A673 (cell line): ENCODE data around the gene TSTD1. TPM values are rescaled to one million over a fixed set of nuclear protein-coding genes. Genes with fewer than 3 reads are reported as not detected.

Experiments
- BruUV-seq: library from RNA; stranded (reverse); fragments of 400-500 nt; replicated peaks from 2 replicates; lab custom pipeline; 2021; lab: Mats Ljungman, UMichigan
- CTCF ChIA-PET: fragments of 300-600 bp; sonication (Branson Sonifier 250); formaldehyde crosslinking; loops from one replicate; lab custom pipeline; 2022; ENCODE audit warnings: antibody characterized with exemption; lab: Charles Lee
- POLR2A ChIA-PET: fragments of 300-600 bp; sonication (Branson Sonifier 250); formaldehyde crosslinking; loops from one replicate; lab custom pipeline; 2022; ENCODE audit warnings: antibody characterized with exemption; ENCODE audit not compliant: low non-redundant PET; lab: Charles Lee
- DNase-seq: peaks from one replicate; pipeline ENCODE4 v3.0.0-alpha.2; 2015; ENCODE audit warnings: low spot score
- H3K27ac ChIP-seq: fragments of 200-600 bp; sonication (generic); 2 replicates; pipeline ENCODE4 v1.5.1; 2016; ENCODE audit warnings: mixed run types, low read depth, mild to moderate bottlenecking, mixed read lengths, antibody characterized with exemption, low read length; ENCODE audit not compliant: poor library complexity, severe bottlenecking
- H3K27me3 ChIP-seq: fragments of 200-600 bp; sonication (generic); replicated peaks from 2 replicates; pipeline ENCODE4 v1.6.1; 2017; ENCODE audit warnings: mixed run types, low read depth, mild to moderate bottlenecking, mixed read lengths, antibody characterized with exemption, low read length; ENCODE audit not compliant: insufficient read depth, poor library complexity
- H3K36me3 ChIP-seq: fragments of 200-600 bp; sonication (generic); 2 replicates; pipeline ENCODE4 v1.6.1; 2016; ENCODE audit warnings: mixed run types, mild to moderate bottlenecking, mixed read lengths, antibody characterized with exemption, low read length; ENCODE audit not compliant: insufficient read depth, poor library complexity, severe bottlenecking
- H3K4me1 ChIP-seq: fragments of 200-600 bp; sonication (generic); 2 replicates; pipeline ENCODE4 v1.6.1; 2017; ENCODE audit warnings: mixed run types, mild to moderate bottlenecking, mixed read lengths, antibody characterized with exemption, low read length; ENCODE audit not compliant: insufficient read depth, poor library complexity, severe bottlenecking
- H3K4me3 ChIP-seq: fragments of 200-600 bp; sonication (generic); 2 replicates; pipeline ENCODE4 v1.5.1; 2016; ENCODE audit warnings: low read depth, mixed run types, mild to moderate bottlenecking, mixed read lengths, low read length; ENCODE audit not compliant: poor library complexity, severe bottlenecking
- H3K9me3 ChIP-seq: fragments of 200-600 bp; sonication (generic); 2 replicates; pipeline ENCODE4 v1.6.1; 2016; ENCODE audit warnings: mixed run types, low read depth, mild to moderate bottlenecking, mixed read lengths, antibody characterized with exemption, low read length; ENCODE audit not compliant: poor library complexity, severe bottlenecking
- EZH2 ChIP-seq: fragments of 200-600 bp; sonication (generic); IDR thresholded peaks from 2 replicates; pipeline ENCODE4 v1.6.1; 2017; ENCODE audit warnings: borderline replicate concordance, low read depth, mild to moderate bottlenecking, mixed read lengths, antibody characterized with exemption, low read length; ENCODE audit not compliant: poor library complexity, severe bottlenecking
- intact Hi-C: fragments of 100-400 bp; cut with micrococcal nuclease; formaldehyde crosslinking; loops from one replicate; pipeline ENCODE4 v1.10.0; 2022; ENCODE audit not compliant: unreplicated experiment
- total RNA-seq: library from RNA; stranded (reverse); gene quantifications from 2 replicates; pipeline ENCODE4 v1.2.3, GENCODE V29; 2021
- TF ChIP-seq, protein P1 (sequence below): fragments of 300-800, 200-600 bp; sonication (generic); conservative IDR thresholded peaks from 2 replicates; pipeline ENCODE4 v1.5.1; 2017; ENCODE audit warnings: low read depth, mild to moderate bottlenecking, antibody characterized with exemption, low read length, moderate library complexity, mixed read lengths

The TSTD1 gene
- total RNA-seq, 1 experiment from 2014 or later, result 1.3 TPM

DNA sequence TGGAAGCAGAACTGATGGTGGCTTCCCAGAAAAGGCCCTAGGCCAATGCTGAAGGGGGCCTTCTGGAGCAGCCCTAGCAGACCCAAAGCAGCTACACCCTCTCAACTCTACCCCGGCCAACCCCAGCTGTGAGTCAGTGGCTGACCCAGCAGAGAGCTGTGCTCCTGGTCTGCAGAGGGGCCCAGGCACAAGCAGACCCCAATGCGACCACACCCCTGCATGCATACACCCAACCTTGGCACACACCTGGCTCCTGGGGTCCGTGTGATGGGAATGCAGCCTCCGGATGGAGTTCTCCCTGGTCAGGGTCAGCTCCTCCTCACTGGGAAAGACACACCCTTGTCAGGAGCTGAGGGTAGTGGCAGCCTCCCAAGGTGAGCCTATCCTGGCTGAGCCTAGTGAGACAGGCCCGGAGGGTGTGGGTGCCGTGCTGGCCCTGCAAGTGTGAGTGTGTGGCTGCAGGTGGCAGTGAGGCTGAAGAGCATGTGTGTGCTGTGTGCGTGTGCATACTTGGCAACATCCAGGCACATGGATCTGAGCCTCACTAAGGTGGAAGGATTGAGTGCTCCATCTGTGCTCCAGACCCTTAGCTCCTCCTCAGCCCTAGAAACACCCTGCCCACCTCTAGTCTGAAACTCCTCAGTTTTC is 34.8 kb upstream of the TSTD1 start:
- ChIA-PET POLR2A (no interaction called here), CTCF (no interaction called here)
- no peak for TF ChIP-seq EZH2
- TF ChIP-seq, protein P1, sequence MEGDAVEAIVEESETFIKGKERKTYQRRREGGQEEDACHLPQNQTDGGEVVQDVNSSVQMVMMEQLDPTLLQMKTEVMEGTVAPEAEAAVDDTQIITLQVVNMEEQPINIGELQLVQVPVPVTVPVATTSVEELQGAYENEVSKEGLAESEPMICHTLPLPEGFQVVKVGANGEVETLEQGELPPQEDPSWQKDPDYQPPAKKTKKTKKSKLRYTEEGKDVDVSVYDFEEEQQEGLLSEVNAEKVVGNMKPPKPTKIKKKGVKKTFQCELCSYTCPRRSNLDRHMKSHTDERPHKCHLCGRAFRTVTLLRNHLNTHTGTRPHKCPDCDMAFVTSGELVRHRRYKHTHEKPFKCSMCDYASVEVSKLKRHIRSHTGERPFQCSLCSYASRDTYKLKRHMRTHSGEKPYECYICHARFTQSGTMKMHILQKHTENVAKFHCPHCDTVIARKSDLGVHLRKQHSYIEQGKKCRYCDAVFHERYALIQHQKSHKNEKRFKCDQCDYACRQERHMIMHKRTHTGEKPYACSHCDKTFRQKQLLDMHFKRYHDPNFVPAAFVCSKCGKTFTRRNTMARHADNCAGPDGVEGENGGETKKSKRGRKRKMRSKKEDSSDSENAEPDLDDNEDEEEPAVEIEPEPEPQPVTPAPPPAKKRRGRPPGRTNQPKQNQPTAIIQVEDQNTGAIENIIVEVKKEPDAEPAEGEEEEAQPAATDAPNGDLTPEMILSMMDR, result no peak
- DNase-seq, result no peak
- H3K4me3 ChIP-seq, result no peak overlapping the region
- no TSS peak for BruUV-seq
- no peaks in the 10 kb centered on the region for H3K36me3 ChIP-seq
- no peaks in the 10 kb centered on the region for H3K27me3 ChIP-seq
- H3K27ac ChIP-seq, result no peak overlapping the region
- intact Hi-C loops, result no loop called here
- no peaks in the 10 kb centered on the region for H3K9me3 ChIP-seq
- no peaks in the 10 kb centered on the region for H3K4me1 ChIP-seq

DNA sequence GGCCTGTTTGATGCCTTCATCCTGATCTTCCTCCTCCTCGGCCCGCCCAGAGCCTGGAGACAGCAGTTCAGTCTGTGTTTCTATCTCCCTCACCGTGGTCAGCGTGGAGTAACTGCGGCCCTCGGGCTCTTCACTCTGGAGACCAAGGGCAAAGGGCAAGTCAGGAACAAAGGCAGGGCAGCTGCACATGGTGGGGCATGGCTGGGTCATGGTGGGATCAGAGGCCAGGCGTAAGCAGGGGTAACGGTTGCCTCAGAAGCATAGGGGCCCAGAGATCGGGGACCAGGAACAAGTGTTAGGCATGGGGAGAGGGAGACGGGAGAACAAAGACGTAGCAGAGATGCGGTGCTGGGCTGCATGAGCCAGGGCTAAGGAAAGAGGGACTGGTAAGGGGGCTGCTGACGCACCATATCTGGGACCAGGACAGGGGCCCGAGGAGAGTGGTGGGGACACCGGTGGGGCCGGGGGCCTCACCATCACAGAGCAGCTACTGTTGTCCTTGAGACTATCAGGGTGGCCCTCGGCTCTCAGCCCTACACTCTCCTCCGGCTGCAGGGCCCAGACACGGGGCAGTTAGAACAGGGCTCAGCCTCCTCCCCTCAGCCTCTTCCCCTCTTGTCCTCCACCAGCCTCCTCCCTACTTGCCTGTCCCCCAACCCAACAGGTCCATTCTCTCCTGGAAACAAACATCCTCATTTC is 34.1 kb upstream of the TSTD1 start:
- intact Hi-C loops, result no loop called here
- H3K36me3 ChIP-seq, result no peaks in the 10 kb centered on the region
- no peaks in the 10 kb centered on the region for H3K27me3 ChIP-seq
- TF ChIP-seq, protein P1, result no peak
- TF ChIP-seq EZH2, result no peak
- POLR2A ChIA-PET, result no interaction called here
- no peaks in the 10 kb centered on the region for H3K9me3 ChIP-seq
- CTCF ChIA-PET, result no interaction called here
- no peak overlapping the region for H3K4me3 ChIP-seq
- BruUV-seq, result no TSS peak
- H3K4me1 ChIP-seq, result no peaks in the 10 kb centered on the region
- H3K27ac ChIP-seq, result no peak overlapping the region
- no peak for DNase-seq

- Histone ChIP-seq H3K4me1 (no peaks in the 10 kb centered on the region), H3K27me3 (no peaks in the 10 kb centered on the region), H3K4me3 (no peak overlapping the region), H3K9me3 (no peaks in the 10 kb centered on the region), H3K27ac (no peak overlapping the region), H3K36me3 (no peaks in the 10 kb centered on the region)
- BruUV-seq, result no TSS peak
- intact Hi-C loops, result no loop called here
- TF ChIP-seq, protein P1, result peak; percentile 33; the same call in 1 of the 2 replicates
- no peak for TF ChIP-seq EZH2
- CTCF ChIA-PET, result interaction anchor here (0.6 kb wide), 1 partner anchor 230 kb away, joined by 3 read pairs; no protein-coding TSS in a partner anchor
- DNase-seq, result no peak
- POLR2A ChIA-PET, result no interaction called here
These were observed 33.2 kb upstream of the TSTD1 start for GRCh38 chr1:161071886-161072371.
